OCI-LY7 (cell line): ENCODE measurements around the gene RAB27A.

Source experiments
- EZH2phosphoT487 ChIP-seq: fragments of 200-600 bp; sonication (generic); IDR thresholded peaks from 2 replicates; pipeline ENCODE4 v1.6.1; 2018; ENCODE audit warnings: low read depth, borderline replicate concordance, mild to moderate bottlenecking, mixed run types, antibody characterized with exemption, low read length, moderate library complexity, mixed read lengths
- TF ChIP-seq, protein P1 (sequence below): fragments of 200-600 bp; sonication (generic); conservative IDR thresholded peaks from 2 replicates; pipeline ENCODE4 v1.5.1; 2014; ENCODE audit warnings: mild to moderate bottlenecking, antibody characterized with exemption, low read length, moderate library complexity, mixed read lengths

DNA sequence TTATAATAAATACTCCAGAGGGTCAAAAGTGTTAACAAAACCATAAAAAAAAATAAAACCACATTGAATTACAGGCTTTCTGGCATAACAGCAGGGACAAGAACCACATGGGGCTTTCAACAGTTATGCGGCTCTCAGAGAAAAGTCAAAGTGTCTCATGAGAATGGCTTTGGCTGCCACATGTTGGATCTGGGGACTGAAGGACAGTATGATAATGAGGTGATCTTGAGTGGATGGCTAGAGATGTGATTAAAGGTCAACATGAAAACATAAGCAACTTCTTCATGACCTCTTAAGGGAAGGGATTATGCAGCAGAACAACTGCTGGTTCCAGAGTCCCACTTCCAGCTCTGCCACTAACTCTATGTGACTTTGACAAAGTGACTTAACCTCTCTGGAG lies 5.2 kb downstream of the RAB27A start:
- TF ChIP-seq, protein P1, sequence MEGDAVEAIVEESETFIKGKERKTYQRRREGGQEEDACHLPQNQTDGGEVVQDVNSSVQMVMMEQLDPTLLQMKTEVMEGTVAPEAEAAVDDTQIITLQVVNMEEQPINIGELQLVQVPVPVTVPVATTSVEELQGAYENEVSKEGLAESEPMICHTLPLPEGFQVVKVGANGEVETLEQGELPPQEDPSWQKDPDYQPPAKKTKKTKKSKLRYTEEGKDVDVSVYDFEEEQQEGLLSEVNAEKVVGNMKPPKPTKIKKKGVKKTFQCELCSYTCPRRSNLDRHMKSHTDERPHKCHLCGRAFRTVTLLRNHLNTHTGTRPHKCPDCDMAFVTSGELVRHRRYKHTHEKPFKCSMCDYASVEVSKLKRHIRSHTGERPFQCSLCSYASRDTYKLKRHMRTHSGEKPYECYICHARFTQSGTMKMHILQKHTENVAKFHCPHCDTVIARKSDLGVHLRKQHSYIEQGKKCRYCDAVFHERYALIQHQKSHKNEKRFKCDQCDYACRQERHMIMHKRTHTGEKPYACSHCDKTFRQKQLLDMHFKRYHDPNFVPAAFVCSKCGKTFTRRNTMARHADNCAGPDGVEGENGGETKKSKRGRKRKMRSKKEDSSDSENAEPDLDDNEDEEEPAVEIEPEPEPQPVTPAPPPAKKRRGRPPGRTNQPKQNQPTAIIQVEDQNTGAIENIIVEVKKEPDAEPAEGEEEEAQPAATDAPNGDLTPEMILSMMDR, result no peak
- TF ChIP-seq EZH2phosphoT487, result no peak
